GM18870 (cell line): ENCODE measurements around the gene ARL2.
A peak's percentile ranks its signal among the peaks of the same experiment; 100 is the strongest.
"Not testable (repeated sequence)": the region's sequence is repeated elsewhere in the genome, so short reads cannot be mapped to it uniquely, and the experiment has no call there.

ENCODE experiments used
- ATAC-seq: cut with Tn5 transposase; IDR thresholded peaks from one replicate; pipeline ENCODE4 v1.9.1; 2021; ENCODE audit warnings: moderate library complexity; ENCODE audit not compliant: unreplicated experiment

The ARL2 gene

GRCh38 chr11:65013888-65014725, at the start of gene ARL2:
TSS of gene ARL2 (plus strand) at chr11:65014160. CDS start at chr11:65014208, 48 bp downstream.
- ATAC-seq: peak; percentile 64

GRCh38 chr11:64967375-64967774, 46.6 kb upstream of the ARL2 start:
- ATAC-seq: no peak

GRCh38 chr11:64969209-64969608, 44.8 kb upstream of the ARL2 start:
- no peak for ATAC-seq

- no peak for ATAC-seq
Observed at GRCh38 chr11:64970731-64971151, 43.2 kb upstream of the ARL2 start.

GRCh38 chr11:64971421-64972233, 42.3 kb upstream of the ARL2 start, which contains the start of gene MAJIN:
TSS of gene MAJIN (minus strand) at chr11:64972108. CDS start at chr11:64959405, 12,703 bp downstream.
- no peak for ATAC-seq

- ATAC-seq: no peak
Observed at GRCh38 chr11:64974124-64974523, 39.8 kb upstream of the ARL2 start.

GRCh38 chr11:64976651-64977050, 37.3 kb upstream of the ARL2 start:
- no peak for ATAC-seq

GRCh38 chr11:64983339-64983738, 30.6 kb upstream of the ARL2 start:
- not testable (repeated sequence) for ATAC-seq

- ATAC-seq: no peak
Observed at GRCh38 chr11:64987998-64988854, 25.7 kb upstream of the ARL2 start.

GRCh38 chr11:64989416-64989815, 24.5 kb upstream of the ARL2 start:
- no peak for ATAC-seq

- ATAC-seq: no peak
Observed at GRCh38 chr11:64990222-64990923, 23.6 kb upstream of the ARL2 start.

GRCh38 chr11:64994318-64994717, 19.6 kb upstream of the ARL2 start:
- ATAC-seq: no peak

GRCh38 chr11:64996327-64996709, 17.6 kb upstream of the ARL2 start:
- ATAC-seq: no peak

- ATAC-seq: no peak
Observed at GRCh38 chr11:64996710-64997380, 17.1 kb upstream of the ARL2 start, which contains the start of gene BATF2. TSS of gene BATF2 (minus strand) at chr11:64996971. CDS start at chr11:64996914, 57 bp downstream.

- ATAC-seq: no peak
Observed at GRCh38 chr11:64998141-64998540, 15.8 kb upstream of the ARL2 start.

GRCh38 chr11:64998690-64999431, 15.1 kb upstream of the ARL2 start:
- no peak for ATAC-seq

- ATAC-seq: no peak
Observed at GRCh38 chr11:64999478-64999877, 14.5 kb upstream of the ARL2 start.

GRCh38 chr11:65002706-65003105, 11.3 kb upstream of the ARL2 start:
- ATAC-seq: no peak

- ATAC-seq: no peak
Observed at GRCh38 chr11:65003282-65003681, 10.7 kb upstream of the ARL2 start.
